Measurements from ENCODE around the gene ADNP. TPM values are rescaled to one million over a fixed set of nuclear protein-coding genes. Genes with fewer than 3 reads are reported as not detected.

The ADNP gene
- total RNA-seq, 1 donor from 2014 or later, result 92.7 TPM

GRCh38 chr20:50929299-50930138 lies 1.7 kb downstream of the ADNP start:
- Mint-ChIP-seq H3K36me3 (ENCODE audit: low read depth, unreplicated experiment) (peaks cover 18% of the 10 kb centered on the region), H3K4me3 (ENCODE audit: unreplicated experiment) (peak overlapping the region; percentile 100), H3K27ac (ENCODE audit: unreplicated experiment) (peak overlapping the region; percentile 99), H3K9me3 (ENCODE audit: unreplicated experiment) (no peaks in the 10 kb centered on the region), H3K4me1 (ENCODE audit: unreplicated experiment) (peaks cover 30% of the 10 kb centered on the region), H3K27me3 (ENCODE audit: unreplicated experiment) (peaks cover 6% of the 10 kb centered on the region)
- peak; percentile 84 for TF ChIP-seq CTCF (IDR thresholded peaks at IDR 0.05; ENCODE audit: unreplicated experiment)
- peak; percentile 93 for DNase-seq (ENCODE audit: low spot score)

DNA sequence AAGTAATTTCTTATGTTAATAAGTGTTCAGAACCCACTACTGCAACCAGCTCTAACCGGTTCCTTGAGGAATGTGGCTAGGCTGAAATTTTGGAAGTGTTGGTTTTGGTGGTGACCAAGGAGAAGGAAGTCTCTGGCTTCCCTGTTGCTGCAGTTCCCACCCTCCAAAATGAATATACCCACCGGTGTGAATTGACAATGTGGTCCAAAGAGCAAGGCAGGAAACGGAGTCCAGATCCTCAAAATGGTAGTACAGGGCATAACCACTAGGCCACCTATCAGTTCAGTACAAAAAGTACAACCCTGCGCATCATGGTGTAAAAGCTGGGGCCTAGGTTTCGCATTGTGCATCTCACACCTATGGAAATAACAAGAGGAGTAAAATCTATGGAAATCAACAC lies 2.8 kb downstream of the ADNP start:
- Mint-ChIP-seq H3K27me3 (ENCODE audit: unreplicated experiment) (peaks cover 6% of the 10 kb centered on the region), H3K4me3 (ENCODE audit: unreplicated experiment) (peak overlapping the region; percentile 100), H3K27ac (ENCODE audit: unreplicated experiment) (peak overlapping the region; percentile 37), H3K36me3 (ENCODE audit: low read depth, unreplicated experiment) (peaks cover 18% of the 10 kb centered on the region), H3K4me1 (ENCODE audit: unreplicated experiment) (peaks cover 30% of the 10 kb centered on the region), H3K9me3 (ENCODE audit: unreplicated experiment) (no peaks in the 10 kb centered on the region)
- TF ChIP-seq CTCF (IDR thresholded peaks at IDR 0.05; ENCODE audit: unreplicated experiment), result peak; percentile 22
- no peak for DNase-seq (ENCODE audit: low spot score)

DNA sequence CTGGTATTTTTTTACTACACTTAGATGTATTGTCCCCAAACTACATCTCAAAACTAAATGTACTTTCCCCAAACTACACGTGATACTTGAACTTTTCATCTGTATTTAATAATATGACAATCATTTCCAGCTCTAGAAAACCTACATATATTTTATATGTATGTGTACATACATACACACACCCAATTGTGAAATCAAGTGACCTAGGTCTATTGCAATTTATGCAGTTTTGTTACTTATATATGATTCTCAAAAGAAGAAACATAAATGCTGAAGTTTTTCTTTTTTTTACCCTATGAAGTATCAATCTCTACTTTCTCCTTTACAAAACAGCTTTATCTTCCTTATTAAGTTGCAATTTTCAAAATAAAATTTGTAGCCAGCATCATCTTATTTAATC lies 4.7 kb downstream of the ADNP start:
- Mint-ChIP-seq H3K4me1 (ENCODE audit: unreplicated experiment) (peaks cover 33% of the 10 kb centered on the region), H3K9me3 (ENCODE audit: unreplicated experiment) (no peaks in the 10 kb centered on the region), H3K27me3 (ENCODE audit: unreplicated experiment) (peaks cover 6% of the 10 kb centered on the region), H3K36me3 (ENCODE audit: low read depth, unreplicated experiment) (peaks cover 22% of the 10 kb centered on the region), H3K27ac (ENCODE audit: unreplicated experiment) (no peak overlapping the region), H3K4me3 (ENCODE audit: unreplicated experiment) (no peak overlapping the region)
- no peak for DNase-seq (ENCODE audit: low spot score)
- no peak for TF ChIP-seq CTCF (IDR thresholded peaks at IDR 0.05; ENCODE audit: unreplicated experiment)

DNA sequence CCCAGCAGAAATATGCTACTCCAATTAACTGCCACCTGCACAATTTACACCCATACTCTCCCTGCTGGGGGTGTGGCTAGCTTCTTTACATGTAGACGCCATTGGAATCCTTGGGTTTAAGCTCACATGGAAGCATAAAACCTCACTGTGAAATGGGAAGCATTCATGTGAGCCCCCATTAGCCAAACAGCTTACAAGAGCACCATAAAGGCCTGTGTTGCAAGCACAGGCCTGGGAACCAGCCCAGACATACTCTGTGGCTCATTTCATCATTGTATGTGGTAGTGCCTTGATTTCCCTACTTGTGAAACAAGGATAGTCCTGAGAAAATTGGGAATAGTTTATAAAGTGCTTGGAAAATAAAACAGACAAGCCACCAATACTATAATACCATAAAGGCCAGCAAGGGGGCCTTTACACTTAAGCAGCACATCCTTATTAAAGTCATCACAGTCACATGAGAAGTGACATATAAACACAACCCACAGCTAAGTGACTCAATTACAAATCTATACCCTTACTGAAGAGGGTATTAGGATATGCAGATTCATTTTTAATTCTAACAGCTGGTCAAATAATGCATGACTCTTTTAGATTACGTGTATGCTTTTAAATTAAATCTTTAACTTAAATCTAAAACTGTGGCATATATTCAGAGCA lies 6.8 kb downstream of the ADNP start:
- Mint-ChIP-seq H3K36me3 (ENCODE audit: low read depth, unreplicated experiment) (peaks cover 14% of the 10 kb centered on the region), H3K9me3 (ENCODE audit: unreplicated experiment) (no peaks in the 10 kb centered on the region), H3K27me3 (ENCODE audit: unreplicated experiment) (no peaks in the 10 kb centered on the region), H3K4me3 (ENCODE audit: unreplicated experiment) (no peak overlapping the region), H3K4me1 (ENCODE audit: unreplicated experiment) (peaks cover 33% of the 10 kb centered on the region), H3K27ac (ENCODE audit: unreplicated experiment) (no peak overlapping the region)
- no peak for TF ChIP-seq CTCF (IDR thresholded peaks at IDR 0.05; ENCODE audit: unreplicated experiment)
- no peak for DNase-seq (ENCODE audit: low spot score)
